ENCODE results near the gene HSD17B1. TPM values are rescaled to one million over a fixed set of nuclear protein-coding genes. Genes with fewer than 3 reads are reported as not detected.
A peak's percentile ranks its signal among the peaks of the same experiment; 100 is the strongest.

Gene HSD17B1
- total and polyA plus RNA-seq, 2 of the 13 experiments (the other 11 are each of a cell fraction or from before 2014, with no cell fraction given) = 0.54 to 0.93 TPM

DNA sequence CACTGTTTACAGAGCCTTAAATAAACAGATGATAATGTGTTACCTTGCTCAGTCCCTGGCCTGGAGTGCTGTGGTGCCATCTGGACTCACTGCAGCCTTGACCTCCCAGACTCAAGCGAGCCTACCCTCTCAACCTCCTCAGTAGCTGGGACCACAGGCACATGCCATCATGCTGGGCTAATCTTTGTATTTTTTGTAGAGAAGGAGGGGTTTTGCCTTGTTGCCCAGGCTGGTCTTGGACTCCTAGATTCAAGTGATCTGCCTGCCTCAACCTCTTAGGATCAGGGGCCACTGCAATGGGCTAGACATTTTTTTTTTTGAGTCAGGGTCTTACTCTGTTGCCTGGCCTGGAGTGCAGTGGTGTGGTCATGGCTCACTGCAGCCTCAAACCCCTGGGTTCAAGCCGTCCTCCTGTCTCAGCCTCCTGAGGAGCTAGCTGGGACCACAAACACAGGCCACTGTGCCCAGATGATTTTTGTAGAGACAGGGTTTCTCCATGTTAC lies 21.7 kb upstream of the HSD17B1 start (continued):
- TF ChIP-seq, protein P1, sequence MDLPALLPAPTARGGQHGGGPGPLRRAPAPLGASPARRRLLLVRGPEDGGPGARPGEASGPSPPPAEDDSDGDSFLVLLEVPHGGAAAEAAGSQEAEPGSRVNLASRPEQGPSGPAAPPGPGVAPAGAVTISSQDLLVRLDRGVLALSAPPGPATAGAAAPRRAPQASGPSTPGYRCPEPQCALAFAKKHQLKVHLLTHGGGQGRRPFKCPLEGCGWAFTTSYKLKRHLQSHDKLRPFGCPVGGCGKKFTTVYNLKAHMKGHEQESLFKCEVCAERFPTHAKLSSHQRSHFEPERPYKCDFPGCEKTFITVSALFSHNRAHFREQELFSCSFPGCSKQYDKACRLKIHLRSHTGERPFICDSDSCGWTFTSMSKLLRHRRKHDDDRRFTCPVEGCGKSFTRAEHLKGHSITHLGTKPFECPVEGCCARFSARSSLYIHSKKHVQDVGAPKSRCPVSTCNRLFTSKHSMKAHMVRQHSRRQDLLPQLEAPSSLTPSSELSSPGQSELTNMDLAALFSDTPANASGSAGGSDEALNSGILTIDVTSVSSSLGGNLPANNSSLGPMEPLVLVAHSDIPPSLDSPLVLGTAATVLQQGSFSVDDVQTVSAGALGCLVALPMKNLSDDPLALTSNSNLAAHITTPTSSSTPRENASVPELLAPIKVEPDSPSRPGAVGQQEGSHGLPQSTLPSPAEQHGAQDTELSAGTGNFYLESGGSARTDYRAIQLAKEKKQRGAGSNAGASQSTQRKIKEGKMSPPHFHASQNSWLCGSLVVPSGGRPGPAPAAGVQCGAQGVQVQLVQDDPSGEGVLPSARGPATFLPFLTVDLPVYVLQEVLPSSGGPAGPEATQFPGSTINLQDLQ (CRISPR knock-in tag; IDR thresholded peaks at IDR 0.05) = no peak
- TF ChIP-seq ZNF503 (CRISPR knock-in tag; IDR thresholded peaks at IDR 0.05) (peak; percentile 83), ZSCAN9 (CRISPR knock-in tag; IDR thresholded peaks at IDR 0.05; ENCODE audit: borderline replicate concordance) (peak; percentile 98), EP300 (IDR thresholded peaks at IDR 0.05; ENCODE audit: low read depth in 2 of 2, low read length in 2 of 2) (peak in 1 of 2 experiments; percentile 91; a peak in 2 of 4 replicates), EP300 (CRISPR knock-in tag; IDR thresholded peaks at IDR 0.05; ENCODE audit: borderline replicate concordance) (peak; percentile 85), ZNF543 (CRISPR knock-in tag; IDR thresholded peaks at IDR 0.05) (peak; percentile 88), ZSCAN21 (CRISPR knock-in tag; IDR thresholded peaks at IDR 0.05; ENCODE audit: borderline replicate concordance) (peak; percentile 90), NFATC3 (CRISPR knock-in tag; IDR thresholded peaks at IDR 0.05) (0 out of 2 replicates have a peak, but pooled peaks have one; percentile 22), TAF1 (CRISPR knock-in tag; IDR thresholded peaks at IDR 0.05) (0 out of 2 replicates have a peak, but pooled peaks have one; percentile 34), DMAP1 (CRISPR knock-in tag; IDR thresholded peaks at IDR 0.05) (peak; percentile 84), DNMT3B (CRISPR knock-in tag; conservative IDR thresholded peaks at IDR 0.05) (no peak), NBN (conservative IDR thresholded peaks at IDR 0.05) (no peak), TP53 (CRISPR knock-in tag; conservative IDR thresholded peaks at IDR 0.05) (no peak), NR3C1 (CRISPR knock-in tag; IDR thresholded peaks at IDR 0.05) (no peak), FIP1L1 (IDR thresholded peaks at IDR 0.05; ENCODE audit: borderline replicate concordance, insufficient read depth, low read depth, low read length) (0 out of 2 replicates have a peak, but pooled peaks have one; percentile 36), HDAC1 (CRISPR knock-in tag; IDR thresholded peaks at IDR 0.05) (peak; percentile 82), ZNF558 (CRISPR knock-in tag; IDR thresholded peaks at IDR 0.05; ENCODE audit: borderline replicate concordance) (no peak)
- TF ChIP-seq, protein P2, sequence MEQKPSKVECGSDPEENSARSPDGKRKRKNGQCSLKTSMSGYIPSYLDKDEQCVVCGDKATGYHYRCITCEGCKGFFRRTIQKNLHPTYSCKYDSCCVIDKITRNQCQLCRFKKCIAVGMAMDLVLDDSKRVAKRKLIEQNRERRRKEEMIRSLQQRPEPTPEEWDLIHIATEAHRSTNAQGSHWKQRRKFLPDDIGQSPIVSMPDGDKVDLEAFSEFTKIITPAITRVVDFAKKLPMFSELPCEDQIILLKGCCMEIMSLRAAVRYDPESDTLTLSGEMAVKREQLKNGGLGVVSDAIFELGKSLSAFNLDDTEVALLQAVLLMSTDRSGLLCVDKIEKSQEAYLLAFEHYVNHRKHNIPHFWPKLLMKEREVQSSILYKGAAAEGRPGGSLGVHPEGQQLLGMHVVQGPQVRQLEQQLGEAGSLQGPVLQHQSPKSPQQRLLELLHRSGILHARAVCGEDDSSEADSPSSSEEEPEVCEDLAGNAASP (CRISPR knock-in tag; IDR thresholded peaks at IDR 0.05; ENCODE audit: borderline replicate concordance) = peak; percentile 97
- TF ChIP-seq, protein P3, sequence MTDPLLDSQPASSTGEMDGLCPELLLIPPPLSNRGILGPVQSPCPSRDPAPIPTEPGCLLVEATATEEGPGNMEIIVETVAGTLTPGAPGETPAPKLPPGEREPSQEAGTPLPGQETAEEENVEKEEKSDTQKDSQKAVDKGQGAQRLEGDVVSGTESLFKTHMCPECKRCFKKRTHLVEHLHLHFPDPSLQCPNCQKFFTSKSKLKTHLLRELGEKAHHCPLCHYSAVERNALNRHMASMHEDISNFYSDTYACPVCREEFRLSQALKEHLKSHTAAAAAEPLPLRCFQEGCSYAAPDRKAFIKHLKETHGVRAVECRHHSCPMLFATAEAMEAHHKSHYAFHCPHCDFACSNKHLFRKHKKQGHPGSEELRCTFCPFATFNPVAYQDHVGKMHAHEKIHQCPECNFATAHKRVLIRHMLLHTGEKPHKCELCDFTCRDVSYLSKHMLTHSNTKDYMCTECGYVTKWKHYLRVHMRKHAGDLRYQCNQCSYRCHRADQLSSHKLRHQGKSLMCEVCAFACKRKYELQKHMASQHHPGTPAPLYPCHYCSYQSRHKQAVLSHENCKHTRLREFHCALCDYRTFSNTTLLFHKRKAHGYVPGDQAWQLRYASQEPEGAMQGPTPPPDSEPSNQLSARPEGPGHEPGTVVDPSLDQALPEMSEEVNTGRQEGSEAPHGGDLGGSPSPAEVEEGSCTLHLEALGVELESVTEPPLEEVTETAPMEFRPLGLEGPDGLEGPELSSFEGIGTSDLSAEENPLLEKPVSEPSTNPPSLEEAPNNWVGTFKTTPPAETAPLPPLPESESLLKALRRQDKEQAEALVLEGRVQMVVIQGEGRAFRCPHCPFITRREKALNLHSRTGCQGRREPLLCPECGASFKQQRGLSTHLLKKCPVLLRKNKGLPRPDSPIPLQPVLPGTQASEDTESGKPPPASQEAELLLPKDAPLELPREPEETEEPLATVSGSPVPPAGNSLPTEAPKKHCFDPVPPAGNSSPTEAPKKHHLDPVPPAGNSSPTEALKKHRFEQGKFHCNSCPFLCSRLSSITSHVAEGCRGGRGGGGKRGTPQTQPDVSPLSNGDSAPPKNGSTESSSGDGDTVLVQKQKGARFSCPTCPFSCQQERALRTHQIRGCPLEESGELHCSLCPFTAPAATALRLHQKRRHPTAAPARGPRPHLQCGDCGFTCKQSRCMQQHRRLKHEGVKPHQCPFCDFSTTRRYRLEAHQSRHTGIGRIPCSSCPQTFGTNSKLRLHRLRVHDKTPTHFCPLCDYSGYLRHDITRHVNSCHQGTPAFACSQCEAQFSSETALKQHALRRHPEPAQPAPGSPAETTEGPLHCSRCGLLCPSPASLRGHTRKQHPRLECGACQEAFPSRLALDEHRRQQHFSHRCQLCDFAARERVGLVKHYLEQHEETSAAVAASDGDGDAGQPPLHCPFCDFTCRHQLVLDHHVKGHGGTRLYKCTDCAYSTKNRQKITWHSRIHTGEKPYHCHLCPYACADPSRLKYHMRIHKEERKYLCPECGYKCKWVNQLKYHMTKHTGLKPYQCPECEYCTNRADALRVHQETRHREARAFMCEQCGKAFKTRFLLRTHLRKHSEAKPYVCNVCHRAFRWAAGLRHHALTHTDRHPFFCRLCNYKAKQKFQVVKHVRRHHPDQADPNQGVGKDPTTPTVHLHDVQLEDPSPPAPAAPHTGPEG (CRISPR knock-in tag; IDR thresholded peaks at IDR 0.05) = no peak
